GM20000 (cell line): ENCODE results near the gene POR.

Experiments used
- DNase-seq: peaks from one replicate; pipeline ENCODE4 v3.0.0; 2012; ENCODE audit warnings: low spot score
- TF ChIP-seq, protein P1 (sequence below): IDR thresholded peaks from 2 replicates; pipeline ENCODE4 v1.5.1; 2012; ENCODE audit warnings: mild to moderate bottlenecking, control low read depth; ENCODE audit errors: extremely low read depth, missing control alignments

The POR gene

GRCh38 chr7:75969182-75969581, 54.2 kb downstream of the POR start:
- TF ChIP-seq, protein P1, sequence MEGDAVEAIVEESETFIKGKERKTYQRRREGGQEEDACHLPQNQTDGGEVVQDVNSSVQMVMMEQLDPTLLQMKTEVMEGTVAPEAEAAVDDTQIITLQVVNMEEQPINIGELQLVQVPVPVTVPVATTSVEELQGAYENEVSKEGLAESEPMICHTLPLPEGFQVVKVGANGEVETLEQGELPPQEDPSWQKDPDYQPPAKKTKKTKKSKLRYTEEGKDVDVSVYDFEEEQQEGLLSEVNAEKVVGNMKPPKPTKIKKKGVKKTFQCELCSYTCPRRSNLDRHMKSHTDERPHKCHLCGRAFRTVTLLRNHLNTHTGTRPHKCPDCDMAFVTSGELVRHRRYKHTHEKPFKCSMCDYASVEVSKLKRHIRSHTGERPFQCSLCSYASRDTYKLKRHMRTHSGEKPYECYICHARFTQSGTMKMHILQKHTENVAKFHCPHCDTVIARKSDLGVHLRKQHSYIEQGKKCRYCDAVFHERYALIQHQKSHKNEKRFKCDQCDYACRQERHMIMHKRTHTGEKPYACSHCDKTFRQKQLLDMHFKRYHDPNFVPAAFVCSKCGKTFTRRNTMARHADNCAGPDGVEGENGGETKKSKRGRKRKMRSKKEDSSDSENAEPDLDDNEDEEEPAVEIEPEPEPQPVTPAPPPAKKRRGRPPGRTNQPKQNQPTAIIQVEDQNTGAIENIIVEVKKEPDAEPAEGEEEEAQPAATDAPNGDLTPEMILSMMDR, result no peak
- DNase-seq, result no peak

DNA sequence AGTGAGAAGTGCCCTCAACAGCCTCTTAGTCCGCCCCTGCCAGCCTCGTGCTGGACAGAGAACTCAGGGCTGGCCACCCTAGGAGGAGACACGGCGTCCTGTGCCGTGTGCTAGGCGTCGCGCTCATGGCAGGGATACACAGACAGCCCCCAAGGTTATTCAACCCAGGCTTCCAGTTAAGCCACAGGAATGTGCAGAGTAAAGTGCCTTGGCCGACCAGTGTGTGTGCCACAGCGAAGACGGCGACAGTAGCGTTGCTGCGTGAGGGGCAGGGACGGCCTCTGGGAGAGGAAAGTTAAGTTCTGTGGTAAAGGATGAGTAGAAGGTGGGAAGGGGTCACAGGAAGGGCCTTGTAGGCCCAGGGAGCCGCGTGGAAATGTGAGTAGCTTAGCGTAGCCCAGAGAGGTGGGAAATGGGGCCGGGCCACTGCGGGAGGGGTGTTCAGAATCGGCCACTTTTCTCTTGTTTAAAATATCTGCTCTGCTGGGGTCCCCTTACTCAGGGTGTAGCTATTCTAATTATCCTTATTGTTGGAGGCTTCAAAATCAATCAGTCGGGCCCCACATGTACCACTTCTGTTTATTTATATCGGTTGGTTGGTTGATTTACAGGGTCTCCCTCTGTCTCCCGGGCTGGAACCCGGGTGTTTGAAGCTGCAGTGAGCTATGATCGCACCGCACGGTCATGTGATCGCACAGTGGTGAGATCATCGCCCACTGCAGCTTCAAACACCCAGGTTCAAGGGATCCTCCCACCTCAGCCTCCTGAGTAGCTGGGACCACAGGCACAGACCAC, 54.9 kb downstream of the POR start:
- TF ChIP-seq, protein P1, result no peak
- no peak for DNase-seq

- TF ChIP-seq, protein P1, result no peak
- no peak for DNase-seq
Measured at GRCh38 chr7:75971309-75971960, 56.5 kb downstream of the POR start.

GRCh38 chr7:75971961-75972763, 57.2 kb downstream of the POR start:
- TF ChIP-seq, protein P1, result no peak
- no peak for DNase-seq

- TF ChIP-seq, protein P1, result no peak
- no peak for DNase-seq
Measured at GRCh38 chr7:75977743-75978142, 62.8 kb downstream of the POR start.

DNA sequence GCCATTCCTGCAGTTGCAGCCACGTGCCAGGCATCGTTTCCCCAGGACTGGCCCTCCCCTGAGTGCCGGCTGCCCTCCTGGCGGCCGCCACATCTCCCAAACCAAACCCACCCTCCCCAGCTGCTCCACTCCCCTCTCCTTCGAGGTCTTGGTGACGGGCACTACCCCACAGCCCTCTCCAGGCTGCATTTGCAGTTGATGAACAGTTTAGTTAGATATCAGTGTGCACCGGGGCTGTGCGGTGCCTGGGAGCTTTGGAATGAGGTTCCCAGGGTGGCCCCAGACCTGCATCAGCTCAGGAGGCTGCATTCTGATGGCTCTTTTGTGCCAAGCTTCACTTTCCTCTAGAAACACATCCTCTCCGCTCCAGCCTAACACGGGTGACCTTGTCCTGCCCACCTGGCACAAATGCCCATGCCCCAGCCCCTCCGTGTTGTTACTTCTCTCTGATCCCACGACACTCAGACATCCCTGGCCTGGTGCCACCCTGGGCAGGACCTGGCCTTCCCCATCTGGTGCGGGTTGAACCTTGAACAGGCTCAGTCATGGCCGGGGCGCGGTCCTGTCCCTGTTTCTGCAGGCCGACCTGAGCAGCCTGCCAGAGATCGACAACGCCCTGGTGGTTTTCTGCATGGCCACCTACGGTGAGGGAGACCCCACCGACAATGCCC, 64.9 kb downstream of the POR start:
- TF ChIP-seq, protein P1, result no peak
- no peak for DNase-seq
